ENCODE results near the gene HES3. TPM values are rescaled to one million over a fixed set of nuclear protein-coding genes. Genes with fewer than 3 reads are reported as not detected.
"Not testable (repeated sequence)": the region's sequence is repeated elsewhere in the genome, so short reads cannot be mapped to it uniquely, and the experiment has no call there.

The HES3 gene
- total RNA-seq, 1 donor from 2014 or later, result not detected

- no peak for DNase-seq (ENCODE audit: low read depth)
These were observed 25.4 kb upstream of the HES3 start for GRCh38 chr1:6218375-6219164.

GRCh38 chr1:6219641-6220040, 24.3 kb upstream of the HES3 start:
- DNase-seq (ENCODE audit: low read depth), result not testable (repeated sequence)

GRCh38 chr1:6220236-6220635, 23.7 kb upstream of the HES3 start:
- DNase-seq (ENCODE audit: low read depth), result no peak

GRCh38 chr1:6221210-6221784, 22.7 kb upstream of the HES3 start:
- DNase-seq (ENCODE audit: low read depth), result no peak

- DNase-seq (ENCODE audit: low read depth), result peak; percentile 90
These were observed 21.3 kb upstream of the HES3 start for GRCh38 chr1:6222636-6223035.

- DNase-seq (ENCODE audit: low read depth), result no peak
These were observed 20.4 kb upstream of the HES3 start for GRCh38 chr1:6223617-6224016.

- no peak for DNase-seq (ENCODE audit: low read depth)
These were observed 19.3 kb upstream of the HES3 start for GRCh38 chr1:6224718-6225117.

- DNase-seq (ENCODE audit: low read depth), result no peak
These were observed 18.3 kb upstream of the HES3 start for GRCh38 chr1:6225651-6226050.

- peak; percentile 50 for DNase-seq (ENCODE audit: low read depth)
These were observed 10.6 kb upstream of the HES3 start for GRCh38 chr1:6233376-6233775.

- peak; percentile 93 for DNase-seq (ENCODE audit: low read depth)
These were observed 9.3 kb upstream of the HES3 start for GRCh38 chr1:6234502-6235295.

GRCh38 chr1:6235296-6235677, 8.7 kb upstream of the HES3 start:
- no peak for DNase-seq (ENCODE audit: low read depth)

- DNase-seq (ENCODE audit: low read depth), result no peak
These were observed 6.9 kb upstream of the HES3 start for GRCh38 chr1:6237093-6237492.

GRCh38 chr1:6239213-6239752, 4.7 kb upstream of the HES3 start:
- no peak for DNase-seq (ENCODE audit: low read depth)

GRCh38 chr1:6239950-6240768, 3.8 kb upstream of the HES3 start:
- no peak for DNase-seq (ENCODE audit: low read depth)

GRCh38 chr1:6241107-6241886, 2.7 kb upstream of the HES3 start:
- no peak for DNase-seq (ENCODE audit: low read depth)

GRCh38 chr1:6241887-6242740, 1.9 kb upstream of the HES3 start:
- no peak for DNase-seq (ENCODE audit: low read depth)

- DNase-seq (ENCODE audit: low read depth), result no peak
These were observed 735 bp upstream of the HES3 start for GRCh38 chr1:6243053-6243834.

GRCh38 chr1:6244401-6245049, 546 bp downstream of the HES3 start:
- no peak for DNase-seq (ENCODE audit: low read depth)

Measured in myocyte (in vitro differentiated cells).